GM18861 (cell line): ENCODE results near the gene RAB20.
A peak's percentile ranks its signal among the peaks of the same experiment; 100 is the strongest.
"Not testable (repeated sequence)": the region's sequence is repeated elsewhere in the genome, so short reads cannot be mapped to it uniquely, and the experiment has no call there.

ENCODE experiments used
- ATAC-seq: cut with Tn5 transposase; IDR thresholded peaks from one replicate; pipeline ENCODE4 v1.9.1; 2021; ENCODE audit not compliant: unreplicated experiment

RAB20 gene

DNA sequence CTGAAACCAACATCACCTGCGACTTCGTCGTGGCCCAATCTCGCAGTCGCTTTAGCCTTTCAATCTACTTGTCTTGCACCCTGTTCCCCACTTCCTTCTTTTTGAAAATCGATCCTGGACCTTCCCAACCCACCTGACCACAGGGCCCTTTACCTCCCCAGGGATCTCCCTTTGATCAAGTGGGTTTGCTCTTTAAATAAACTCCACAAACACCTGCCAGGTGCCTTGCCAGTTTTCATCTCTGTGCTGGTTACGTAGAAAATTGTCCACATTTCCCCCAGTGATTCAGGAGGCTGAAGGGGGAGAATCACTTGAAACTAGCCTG, 14.5 kb upstream of the RAB20 start:
- no peak for ATAC-seq

DNA sequence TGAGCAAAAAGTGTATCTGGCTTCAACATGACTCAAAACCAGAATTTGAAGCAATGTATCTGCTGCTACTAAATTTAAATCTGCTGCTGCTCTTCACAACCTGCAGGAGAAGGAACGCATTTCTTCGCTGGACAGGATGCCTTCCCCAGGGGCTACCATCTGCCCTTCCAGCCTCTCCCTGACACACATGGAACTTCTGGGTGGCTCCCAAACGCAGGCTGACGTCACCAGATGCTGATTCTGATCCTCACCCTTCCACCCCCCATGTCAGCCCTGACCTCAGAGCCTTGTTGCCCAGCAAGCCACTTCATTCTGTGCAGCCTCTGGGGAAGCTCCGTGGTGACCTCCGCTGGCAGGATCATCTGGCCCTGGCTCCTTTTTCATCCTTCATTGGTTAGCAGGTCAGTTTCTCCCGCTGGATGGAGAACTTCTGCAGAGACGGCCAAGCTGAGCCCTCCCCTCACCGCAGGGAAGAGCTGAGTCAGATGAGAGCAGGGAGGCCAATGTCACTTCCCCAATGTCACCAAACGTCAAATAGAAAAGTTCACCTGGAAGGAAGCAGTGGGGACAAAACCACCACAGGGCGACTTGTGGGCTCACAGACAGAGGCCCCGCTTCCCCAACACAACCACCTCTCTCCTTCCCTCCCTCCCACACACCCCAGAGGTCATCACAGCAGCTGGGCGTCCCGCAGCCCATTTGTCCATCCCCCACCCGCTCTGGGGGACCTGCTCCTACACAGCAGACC, 14.0 kb upstream of the RAB20 start:
- ATAC-seq, result peak; percentile 83

DNA sequence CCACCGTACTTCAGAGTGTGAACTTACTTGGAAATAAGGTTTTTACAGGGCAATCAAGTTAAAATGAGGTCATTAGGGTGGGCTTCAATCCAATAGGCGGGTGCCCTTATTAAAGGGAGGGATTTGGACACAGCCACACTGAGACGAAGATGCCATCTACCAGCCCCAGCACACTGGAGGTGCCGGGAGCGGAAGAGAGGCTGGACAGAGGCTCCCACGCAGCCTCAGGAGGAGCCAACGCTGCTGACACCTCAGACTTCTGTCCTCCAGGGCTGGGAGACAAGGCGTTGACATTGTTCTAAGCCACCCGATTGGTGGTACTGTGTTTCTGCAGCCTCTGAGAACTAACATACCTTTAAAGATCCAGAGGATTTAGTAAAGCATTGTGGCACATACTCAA, 12.6 kb upstream of the RAB20 start:
- no peak for ATAC-seq

DNA sequence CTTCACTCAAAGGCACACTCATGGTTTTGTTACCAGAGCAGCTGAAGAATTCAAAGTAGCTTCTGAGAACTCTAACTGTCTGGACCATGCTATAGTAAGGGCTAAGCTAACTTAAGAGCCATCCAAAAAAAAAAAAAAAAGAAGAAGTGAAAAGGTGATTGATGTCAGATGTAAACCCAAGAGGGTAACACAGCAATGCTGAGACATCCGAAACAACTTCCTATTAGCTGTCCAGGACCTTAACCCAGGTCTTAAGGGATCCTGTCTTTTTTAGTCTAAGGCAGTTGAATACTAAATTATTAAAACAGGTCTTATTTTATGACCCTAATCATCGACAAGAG, 11.2 kb upstream of the RAB20 start:
- ATAC-seq, result no peak

DNA sequence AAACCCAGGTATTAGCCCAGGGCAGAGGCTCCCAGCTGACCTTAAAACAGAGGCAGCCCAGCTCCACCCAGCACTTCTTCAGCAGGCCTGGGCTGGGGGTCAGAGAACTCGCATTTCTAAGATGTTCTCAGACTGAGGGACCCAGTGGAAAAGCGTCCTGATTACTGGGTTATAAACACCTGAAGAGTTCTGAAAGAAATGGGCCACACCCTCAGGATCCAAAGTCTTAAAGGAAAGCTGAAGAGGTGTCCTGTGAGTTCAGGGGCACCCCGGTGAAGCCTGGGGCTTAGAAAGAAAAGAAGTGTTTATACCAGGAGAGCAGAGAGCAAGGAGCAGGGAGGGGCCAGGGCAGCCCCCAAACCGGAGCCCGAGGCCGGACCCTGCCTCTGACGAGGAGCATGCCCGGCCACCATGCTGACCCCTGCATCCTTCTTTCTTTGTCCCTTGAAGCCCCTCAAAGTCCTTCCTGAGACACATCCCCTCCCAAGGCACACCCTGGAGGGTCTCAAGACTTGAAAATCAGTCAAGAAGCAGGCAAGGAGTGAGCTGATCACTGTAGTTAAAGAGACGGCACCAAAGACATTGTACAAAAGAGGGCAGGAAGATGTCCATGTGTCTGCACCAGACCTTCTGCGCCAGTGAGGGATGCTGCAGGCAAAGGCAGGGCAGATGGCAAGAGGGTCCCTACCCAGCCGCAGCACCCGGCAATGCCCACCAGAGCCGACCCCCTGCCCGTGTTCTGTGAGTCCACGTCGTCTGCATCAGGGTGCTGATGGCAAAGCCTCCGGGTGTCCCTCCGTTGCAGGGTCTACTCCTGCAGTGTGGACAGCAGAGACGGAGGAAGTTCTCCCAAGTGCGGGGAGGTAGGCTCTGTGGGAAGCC, 10.6 kb upstream of the RAB20 start:
- no peak for ATAC-seq

DNA sequence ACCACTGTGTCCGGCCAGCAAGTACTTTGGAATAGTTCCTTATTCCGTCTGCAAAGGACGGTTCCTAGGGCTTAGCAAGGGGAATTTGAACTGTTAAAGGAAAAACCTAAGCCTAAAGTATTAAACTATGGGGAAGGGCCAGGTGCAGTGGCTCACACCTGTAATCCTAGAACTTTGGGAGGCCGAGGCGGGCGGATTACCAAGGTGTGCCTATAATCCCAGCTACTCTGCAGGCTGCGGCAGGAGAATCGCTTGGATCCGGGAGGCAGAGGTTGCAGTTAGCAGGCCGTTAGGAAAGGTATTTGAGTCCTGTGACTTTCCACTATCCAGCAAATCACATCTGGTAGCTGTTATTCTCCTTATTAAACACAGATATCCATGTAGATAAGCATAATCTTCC, 9.4 kb upstream of the RAB20 start:
- ATAC-seq, result no peak

DNA sequence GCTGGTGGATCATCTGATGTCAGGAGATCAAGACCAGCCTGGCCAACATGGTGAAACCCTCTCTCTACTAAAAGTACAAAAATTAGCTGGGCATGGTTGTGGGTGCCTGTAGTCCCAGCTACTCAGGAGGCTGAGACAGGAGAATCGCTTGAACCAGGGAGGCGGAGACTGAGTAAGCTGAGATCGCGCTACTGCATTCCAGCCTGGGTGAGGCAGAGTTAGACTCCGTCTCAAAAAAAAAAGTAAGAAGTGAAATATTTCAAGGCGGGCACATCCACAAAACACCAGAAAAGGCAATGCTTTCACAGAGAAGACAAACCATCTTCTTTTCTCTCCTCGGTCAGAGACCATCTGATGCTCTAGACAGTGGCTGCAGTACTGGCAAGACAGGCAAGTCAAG, 8.4 kb upstream of the RAB20 start:
- not testable (repeated sequence) for ATAC-seq

DNA sequence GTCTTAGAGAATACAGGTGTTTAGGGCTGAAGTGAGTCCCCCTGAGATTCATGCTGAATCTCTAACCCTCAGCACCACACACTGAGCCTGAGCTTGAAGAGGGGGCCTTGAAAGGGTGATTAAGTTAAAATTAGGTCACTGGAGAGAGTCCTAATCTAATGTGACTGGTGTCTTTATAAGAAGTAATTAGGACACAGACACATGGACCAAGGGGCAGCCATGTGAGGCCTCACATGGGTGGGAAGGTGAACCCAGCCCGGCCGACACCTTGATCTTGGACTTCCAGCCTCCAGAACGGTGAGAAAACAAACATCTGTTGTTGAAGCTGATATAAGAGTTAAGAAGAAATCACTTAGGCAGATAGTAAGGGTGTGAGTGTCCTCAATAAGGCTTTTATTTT, 7.1 kb upstream of the RAB20 start:
- no peak for ATAC-seq

DNA sequence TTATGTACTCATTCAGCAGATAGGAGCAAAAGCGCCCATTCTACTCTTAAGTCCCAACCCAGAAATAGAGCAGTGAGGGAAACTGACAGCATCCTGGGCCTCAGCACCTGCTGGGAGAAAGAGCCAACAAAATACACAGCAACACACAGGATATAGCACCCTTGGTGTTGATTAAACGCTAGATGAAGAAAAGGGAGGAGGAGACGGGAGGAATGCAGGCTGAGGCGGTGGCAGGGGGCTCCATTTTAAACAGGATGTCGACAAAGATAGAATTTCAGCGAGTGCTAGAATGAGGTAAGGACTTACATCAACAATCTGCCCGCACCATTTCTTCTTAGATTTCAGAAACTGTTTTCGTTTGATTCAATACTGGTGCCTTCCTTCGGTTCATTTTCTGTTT, 4.6 kb upstream of the RAB20 start:
- no peak for ATAC-seq

DNA sequence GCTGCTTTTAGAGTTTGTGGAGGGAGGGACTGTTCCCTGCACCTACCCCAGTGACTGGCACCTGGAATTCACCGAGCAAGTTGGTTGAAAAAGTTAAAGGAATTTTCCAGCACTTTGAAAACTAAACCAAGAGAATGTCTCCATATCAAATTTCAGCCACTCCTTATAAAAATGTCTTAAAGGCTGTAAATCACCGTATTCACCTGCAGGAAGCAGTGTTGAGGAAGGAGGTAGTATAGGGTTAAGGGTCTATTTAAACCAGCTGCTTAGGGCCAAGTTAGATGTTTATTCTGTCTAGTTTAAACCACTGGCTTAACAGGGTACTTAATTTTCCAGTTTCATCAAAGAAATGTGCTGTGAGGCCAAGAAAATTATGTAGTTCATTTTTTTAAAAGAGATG, 3.8 kb upstream of the RAB20 start:
- no peak for ATAC-seq

DNA sequence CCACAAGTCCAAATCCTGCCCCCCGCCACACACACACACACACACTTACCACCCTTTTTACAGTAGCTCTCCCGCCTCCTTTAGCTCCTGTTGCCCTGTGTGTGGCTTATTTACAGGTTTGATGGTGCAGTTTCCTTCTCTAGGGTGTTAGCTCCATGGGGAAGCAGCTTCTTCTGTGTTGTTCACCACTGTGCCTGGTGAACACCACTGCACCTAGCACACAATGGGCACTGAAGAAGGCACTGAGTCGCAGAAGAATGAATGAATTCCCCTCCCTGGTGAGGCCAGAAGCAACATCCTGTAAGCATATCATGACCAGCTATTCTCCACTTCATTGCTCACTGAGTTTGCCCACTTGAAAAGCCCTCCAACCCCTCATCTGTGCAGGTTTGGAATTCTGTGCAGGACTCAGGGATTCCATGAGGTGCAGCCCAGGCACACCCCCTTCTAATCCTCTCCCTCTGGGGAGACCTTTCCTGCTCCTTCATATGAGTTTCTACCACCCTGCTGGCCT, 3.0 kb upstream of the RAB20 start:
- ATAC-seq, result no peak

DNA sequence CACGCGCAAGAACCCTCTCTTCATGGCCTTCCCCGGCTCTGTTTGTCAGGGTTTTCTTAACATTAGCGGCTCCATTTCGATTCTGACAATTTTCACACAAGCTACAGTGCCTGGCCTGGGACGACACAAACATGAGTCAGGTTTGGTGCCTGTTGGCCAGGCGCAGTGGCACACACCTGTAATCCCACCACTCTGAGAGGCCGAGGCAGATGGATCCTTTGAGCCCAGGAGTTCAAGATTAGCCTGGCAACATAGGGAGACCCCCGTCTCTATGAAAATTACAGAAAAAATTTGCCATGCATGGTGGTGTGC, 1.9 kb upstream of the RAB20 start:
- ATAC-seq, result no peak

DNA sequence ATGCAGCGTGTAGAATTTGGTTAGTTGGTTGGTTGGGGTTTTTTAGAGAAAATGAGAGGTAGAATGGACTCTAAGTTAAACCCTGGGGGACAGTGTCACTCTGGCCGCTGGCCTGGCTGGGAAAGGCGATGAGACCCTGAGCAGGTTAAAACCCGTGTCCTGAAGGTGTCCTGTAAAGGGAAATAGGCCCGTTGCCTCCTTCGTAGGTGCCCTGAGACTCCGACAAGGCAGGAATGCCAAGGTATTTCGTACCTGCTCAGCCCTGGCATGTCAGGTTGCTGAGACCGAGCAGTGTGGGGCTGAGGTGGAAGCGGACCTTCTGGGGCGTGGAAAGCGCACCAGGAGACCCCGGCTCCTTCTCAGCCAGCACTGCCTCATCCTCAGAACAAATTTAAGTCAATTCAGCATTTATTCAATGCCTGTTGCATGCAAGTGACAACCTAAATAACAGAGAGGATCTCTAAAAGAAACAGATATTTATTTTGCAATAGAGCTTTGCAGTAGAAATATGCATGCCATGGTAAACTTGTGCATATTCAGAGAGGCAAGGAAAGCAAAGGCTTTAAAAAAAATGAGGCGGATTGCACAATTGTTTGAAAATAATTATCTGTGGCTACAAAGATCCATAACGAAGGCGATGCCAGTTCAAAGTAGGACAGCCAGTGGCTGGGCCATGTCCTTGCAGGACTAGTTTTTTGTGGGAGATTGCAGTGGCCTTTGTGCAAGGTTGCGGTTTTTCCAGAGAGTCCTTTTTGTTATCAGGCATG, 1.4 kb upstream of the RAB20 start:
- ATAC-seq, result no peak

DNA sequence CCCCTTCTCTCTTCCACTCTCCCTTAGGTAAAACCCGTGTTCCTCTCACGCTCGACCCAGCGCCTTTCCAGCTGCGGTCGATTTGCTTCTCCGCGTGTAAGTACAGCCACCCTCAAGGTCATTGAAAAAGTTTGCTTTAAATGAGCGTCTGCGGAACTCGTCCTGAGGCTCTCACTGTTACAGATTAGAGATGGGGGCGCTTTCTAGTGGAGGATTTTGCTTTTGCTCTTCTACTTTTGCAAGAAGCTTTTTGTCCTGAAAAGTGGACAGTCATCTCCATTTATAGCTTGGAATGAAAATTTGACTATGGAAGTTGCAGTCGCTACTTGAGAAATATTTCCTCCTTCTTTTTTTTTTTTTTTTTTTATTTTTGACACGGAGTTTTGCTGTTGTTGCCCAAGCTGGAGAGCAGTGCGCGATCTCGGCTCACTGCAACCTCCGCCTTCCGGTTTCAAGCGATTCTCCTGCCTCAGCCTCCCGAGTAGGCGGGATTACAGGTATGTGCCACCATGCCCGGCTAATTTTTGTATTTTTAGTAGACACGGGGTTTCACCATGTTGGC, 595 bp upstream of the RAB20 start:
- ATAC-seq, result no peak

DNA sequence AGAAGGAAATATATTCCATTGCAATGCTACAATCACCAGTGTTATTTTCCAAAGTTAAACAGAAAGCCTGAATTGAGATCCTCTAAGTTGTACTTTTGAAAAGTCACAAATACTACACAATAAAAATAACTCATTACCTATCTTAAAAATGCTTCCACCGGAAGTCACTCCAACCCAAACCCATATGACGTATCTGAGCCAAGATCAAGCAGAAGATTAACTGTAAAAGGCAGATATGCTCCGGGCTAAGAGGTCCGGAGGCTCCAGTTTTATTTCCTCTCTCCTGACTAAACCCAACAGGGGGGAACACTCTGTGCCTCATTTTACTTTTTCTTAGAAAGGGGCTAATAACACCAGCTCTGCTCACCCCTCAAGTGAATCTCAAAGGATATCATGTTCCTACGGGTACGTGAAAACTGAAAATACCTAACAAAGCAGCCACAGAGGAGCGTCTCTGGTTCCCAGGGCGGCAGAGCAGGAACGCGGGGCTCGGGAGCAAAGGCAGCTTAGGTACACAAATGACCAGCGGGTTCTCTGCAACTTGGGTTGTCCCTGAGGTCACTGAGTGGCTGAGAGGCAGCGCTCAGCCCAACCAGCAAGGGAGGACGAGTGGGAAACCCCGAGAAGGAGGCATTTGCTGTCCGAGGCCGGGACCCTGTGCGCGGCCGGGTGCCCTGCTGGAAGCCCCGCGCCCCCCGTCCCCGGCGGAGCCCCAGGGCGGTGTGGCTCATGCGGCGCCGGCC, 750 bp downstream of the RAB20 start:
- peak; percentile 7 for ATAC-seq

DNA sequence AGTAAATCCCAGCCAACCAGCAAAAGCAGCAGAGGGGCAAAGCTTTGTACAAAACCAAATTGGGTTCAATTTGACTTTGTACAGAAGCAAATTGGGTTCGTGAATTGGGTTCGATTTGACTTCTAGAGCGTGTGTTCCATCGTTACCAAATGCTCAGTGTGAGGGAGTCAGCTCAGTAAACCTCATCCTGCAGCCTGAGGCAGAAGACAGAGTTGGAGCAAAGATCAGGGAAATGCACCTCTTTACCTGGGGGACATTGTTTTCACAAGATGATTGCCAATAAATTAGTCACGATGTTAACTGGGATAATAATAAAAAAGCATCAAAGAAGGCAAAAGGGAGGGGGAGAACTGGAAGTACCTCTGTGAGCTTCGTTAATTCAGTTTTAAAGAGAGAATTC, 1.5 kb downstream of the RAB20 start:
- ATAC-seq, result no peak

DNA sequence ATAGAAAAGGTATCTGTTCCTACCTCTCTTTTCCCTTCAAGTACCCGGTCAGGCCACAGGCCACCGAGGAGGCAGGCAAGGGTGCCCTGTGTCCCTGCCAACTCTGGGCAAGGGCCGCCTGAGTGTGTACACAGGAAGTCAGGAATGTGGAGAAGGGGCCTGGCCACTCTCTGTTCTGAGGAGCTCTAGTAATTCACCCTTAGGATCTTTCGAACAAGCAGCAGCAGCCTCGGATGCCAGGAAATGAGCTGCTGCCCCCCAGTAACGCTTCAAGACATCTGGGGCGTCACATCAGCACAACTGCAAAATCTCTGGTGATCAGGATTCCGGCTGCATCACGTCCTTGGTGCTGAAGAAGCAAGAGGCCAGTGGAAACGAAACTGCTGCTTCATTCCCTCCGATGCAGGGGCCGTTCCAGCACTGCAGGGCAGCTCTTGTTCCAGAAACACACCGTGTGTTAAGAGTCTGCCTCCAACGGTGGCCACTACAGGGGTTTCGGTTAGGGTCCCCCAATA, 2.0 kb downstream of the RAB20 start:
- no peak for ATAC-seq

DNA sequence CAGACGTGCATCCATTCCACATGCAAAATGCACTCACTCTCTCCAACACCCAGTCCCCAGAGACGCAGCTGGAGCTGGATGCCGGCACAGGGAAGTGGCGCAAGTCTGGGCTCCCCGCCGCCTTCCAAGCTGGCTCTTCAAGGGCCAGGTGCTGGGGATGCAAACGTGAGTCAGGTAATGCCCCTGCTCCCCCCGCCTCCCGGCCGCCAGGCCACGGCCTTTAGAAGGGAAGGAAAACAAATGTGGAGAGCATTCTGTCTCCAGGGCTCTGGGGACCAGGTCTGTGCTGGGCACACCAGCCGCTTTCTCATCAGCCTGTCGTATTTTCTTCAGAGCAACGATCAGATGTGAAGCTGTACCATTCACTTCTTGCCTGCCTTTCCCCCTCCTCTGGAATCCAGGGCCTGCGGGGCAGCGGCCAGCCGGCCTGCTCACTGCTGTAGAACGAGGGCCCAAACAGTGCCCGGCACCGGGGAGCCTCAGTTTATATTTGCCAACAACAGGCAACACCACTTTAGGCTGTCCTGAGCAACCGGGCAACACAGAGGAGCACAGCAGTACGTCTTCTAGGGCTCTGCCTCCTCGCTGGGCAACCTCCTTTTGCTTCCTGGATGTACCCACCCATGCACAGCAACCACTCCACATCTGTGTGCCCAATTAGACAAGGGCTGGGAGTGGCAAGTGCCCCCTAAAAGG, 3.8 kb downstream of the RAB20 start:
- no peak for ATAC-seq

DNA sequence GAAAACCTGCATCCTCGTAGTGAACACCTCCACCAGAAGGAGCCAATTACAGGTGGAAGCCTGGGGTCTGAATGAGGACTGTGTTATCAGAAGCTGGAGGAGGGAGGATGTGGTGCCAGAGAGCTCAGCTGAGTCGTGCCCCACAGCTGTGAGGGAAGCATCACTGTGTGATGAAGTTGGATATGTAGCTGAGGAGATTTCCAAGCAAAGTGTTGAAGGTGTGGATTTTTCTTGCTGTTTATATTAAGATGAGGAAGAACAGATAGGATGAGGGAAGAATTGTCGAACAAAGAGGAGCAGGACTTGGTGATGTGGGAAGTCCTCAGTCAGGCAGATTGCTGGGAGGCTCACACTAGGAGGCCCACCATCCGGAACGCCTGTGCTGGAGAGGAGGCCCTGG, 4.4 kb downstream of the RAB20 start:
- ATAC-seq, result no peak

DNA sequence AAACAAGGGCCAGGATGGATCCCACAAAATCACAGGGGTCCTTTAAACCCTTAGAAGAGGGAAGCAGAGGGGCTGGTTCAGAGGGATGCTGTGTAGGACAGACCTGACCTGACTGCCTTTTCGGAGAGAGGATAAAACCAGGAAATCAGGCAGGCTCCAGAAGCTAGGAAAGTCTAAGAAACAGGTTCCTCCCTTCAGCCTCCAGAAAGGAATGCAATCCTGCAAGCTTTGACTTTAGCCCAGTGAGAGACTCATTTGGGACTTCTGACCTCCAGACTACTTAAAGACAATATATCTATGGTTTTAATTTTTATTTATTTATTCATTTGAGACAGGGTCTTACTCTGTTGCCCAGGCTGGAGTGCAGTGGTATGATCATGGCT, 5.3 kb downstream of the RAB20 start:
- ATAC-seq, result no peak
